GM18870 (cell line): ENCODE measurements around the gene HOXD1.

Source experiments
- ATAC-seq: cut with Tn5 transposase; IDR thresholded peaks from one replicate; pipeline ENCODE4 v1.9.1; 2021; ENCODE audit warnings: moderate library complexity; ENCODE audit not compliant: unreplicated experiment

Gene HOXD1

GRCh38 chr2:176178757-176179295, 9.6 kb upstream of the HOXD1 start:
- ATAC-seq, result no peak

GRCh38 chr2:176181551-176181950, 6.9 kb upstream of the HOXD1 start:
- no peak for ATAC-seq

DNA sequence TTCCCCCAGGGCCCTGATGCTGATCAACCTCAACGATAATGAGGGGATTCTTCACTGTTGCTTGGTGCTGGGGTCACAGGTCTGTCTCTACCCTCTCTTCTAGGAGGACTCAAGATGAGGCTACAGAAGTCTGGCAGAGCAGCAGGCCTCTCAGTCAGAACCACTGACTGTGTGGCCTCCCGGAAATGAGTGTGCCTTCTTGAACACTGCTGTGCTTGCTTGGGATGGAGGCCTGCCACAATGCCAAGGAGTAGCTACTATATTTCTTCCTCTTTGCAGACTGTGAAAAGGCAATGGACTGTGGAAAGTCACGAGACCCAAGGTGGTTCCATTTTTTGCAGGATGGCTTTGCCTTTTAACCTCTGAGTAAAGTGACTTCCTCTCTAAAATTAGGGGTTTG, 5.8 kb upstream of the HOXD1 start:
- no peak for ATAC-seq

DNA sequence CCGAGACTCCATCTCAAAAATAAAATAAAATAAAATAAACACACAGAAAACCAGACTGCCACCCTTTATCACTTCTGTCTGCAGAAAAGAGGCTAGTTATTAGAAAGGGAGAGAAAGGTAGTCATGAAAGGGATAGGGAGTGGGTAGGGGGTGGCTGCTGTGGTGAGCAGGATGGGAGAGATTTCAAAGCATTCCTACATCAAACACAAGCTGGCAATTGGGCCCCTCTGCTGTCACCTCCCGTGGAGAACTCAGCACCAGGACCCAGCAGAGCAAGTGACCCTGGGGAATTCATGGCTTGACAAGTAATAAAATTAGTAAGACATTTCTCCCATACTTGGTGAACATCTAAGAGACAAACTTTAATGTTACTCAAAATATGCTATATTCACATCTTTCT, 3.7 kb upstream of the HOXD1 start:
- no peak for ATAC-seq

DNA sequence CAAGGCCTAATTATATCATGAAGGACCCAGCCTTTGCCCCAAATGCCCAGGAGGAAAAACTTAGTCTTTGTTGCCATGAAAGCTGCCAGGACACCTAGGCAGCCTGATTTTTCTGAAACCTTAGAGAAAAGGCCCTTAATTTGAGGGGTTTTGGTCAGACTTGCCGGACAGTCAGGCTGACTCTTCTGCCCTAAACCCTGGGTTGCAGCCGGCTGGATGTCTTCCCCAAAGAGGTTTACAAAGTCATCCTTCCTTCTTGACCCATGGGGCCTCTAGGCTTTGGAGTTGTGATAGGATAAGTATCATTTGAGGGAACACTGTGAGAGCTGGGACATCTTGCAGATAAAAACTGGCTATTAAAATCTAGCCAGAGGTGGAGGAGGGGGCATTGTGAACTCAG, 2.4 kb upstream of the HOXD1 start:
- no peak for ATAC-seq

DNA sequence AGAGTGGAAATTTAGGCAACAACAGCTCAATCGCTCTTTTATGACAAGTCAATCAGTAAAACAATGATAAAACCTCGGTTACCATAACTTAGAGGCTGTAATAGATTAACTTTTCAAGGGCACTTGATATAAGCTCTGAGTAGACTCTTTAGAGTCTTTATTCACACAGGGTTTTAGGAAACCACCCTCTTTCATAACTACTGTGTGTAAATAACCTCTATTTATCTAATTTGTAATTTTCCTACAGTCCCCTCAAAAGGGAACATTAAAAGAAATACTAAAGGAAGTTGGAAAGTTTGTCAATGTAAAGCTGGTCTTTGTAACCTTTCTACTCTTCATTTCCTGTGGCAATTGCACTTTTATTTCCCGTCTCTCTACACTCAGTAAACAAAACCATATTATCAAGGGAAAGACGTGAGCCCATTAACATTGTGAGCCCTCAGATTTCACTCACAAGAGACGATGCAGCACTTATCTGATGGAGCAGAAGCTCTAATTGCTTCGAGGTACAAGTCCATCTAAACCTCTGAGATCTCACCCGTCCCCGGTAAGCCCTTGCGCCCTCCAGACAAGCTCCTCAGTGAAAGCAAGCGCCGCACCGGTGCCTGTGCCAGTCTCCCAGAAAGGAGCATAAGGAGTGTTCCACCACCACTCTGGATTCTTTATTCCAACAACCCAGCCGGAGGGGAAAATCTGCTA, 1.1 kb upstream of the HOXD1 start:
- no peak for ATAC-seq

DNA sequence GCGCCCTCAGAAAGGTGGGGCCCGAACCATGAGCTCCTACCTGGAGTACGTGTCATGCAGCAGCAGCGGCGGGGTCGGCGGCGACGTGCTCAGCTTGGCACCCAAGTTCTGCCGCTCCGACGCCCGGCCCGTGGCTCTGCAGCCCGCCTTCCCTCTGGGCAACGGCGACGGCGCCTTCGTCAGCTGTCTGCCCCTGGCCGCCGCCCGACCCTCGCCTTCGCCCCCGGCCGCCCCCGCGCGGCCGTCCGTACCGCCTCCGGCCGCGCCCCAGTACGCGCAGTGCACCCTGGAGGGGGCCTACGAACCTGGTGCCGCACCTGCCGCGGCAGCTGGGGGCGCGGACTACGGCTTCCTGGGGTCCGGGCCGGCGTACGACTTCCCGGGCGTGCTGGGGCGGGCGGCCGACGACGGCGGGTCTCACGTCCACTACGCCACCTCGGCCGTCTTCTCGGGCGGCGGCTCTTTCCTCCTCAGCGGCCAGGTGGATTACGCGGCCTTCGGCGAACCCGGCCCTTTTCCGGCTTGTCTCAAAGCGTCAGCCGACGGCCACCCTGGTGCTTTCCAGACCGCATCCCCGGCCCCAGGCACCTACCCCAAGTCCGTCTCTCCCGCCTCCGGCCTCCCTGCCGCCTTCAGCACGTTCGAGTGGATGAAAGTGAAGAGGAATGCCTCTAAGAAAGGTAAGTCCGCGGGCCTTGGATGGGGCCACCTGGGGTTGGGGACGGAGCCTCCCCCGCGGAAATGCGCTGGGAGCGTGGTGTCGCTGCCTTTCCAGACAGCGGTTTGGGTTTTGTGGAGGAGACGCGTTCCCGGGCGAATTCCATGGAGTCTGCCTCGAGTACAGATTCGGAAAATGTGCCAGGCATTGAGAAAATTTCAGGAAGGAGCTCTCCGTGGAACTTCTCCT, 559 bp downstream of the HOXD1 start:
- no peak for ATAC-seq

DNA sequence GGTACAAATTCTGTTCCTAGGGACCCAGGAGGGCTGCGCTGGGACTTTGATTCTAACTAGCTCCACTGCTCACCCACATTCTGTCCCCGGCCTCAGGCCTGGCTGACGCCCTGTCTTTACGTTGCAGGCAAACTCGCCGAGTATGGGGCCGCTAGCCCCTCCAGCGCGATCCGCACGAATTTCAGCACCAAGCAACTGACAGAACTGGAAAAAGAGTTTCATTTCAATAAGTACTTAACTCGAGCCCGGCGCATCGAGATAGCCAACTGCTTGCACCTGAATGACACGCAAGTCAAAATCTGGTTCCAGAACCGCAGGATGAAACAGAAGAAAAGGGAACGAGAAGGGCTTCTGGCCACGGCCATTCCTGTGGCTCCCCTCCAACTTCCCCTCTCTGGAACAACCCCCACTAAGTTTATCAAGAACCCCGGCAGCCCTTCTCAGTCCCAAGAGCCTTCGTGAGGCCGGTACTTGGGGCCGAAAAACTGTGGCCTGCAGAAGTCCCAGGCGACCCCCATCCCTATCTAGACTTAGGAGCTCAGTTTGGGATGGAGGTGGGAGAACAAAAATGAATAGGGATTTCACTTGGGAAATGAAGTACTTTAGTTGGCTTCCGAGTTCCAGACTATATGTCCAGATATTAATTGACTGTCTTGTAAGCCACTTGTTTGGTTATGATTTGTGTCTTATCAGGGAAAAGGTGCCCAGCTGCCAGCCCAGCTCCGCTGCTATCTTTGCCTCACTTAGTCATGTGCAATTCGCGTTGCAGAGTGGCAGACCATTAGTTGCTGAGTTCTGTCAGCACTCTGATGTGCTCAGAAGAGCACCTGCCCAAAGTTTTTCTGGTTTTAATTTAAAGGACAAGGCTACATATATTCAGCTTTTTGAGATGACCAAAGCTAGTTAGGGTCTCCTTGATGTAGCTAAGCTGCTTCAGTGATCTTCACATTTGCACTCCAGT, 1.5 kb downstream of the HOXD1 start:
- no peak for ATAC-seq

GRCh38 chr2:176192351-176192750, 3.9 kb downstream of the HOXD1 start:
- no peak for ATAC-seq

DNA sequence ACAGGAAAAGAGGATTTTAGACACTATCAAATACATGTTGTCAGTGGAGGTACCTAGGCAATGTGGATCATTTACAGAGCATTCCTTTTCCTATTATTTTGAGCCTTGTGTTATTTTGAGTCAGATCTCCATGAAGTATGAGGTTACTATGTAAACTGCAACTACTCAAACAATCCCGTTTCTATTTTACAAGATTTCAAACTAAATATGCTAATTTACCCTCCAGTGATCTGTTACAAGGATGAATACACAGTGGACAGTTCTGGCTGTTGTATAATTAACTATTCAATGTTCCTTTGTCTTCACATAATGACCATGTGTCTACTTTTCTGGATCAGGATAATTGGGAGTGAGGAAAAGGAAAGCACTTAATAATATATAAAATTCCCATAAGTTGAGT, 4.6 kb downstream of the HOXD1 start:
- no peak for ATAC-seq

DNA sequence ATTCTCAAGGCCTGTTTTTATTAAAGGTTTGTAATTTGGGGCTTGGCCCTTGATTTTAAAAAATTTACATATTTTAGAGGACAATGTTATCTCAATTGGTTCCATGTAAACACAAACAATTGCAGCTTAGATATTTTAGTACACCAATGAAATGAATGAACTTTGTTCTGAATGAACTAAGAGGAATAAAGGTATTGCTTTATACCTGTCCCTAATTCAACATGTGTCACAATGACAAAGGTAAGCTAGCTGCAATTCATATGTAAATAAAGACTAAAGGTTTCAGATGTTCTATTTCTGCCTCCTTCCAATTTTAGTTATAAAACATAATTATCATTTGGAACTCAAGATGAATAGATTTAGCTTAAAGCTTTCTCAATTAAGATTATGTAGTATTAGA, 11.4 kb downstream of the HOXD1 start:
- no peak for ATAC-seq

DNA sequence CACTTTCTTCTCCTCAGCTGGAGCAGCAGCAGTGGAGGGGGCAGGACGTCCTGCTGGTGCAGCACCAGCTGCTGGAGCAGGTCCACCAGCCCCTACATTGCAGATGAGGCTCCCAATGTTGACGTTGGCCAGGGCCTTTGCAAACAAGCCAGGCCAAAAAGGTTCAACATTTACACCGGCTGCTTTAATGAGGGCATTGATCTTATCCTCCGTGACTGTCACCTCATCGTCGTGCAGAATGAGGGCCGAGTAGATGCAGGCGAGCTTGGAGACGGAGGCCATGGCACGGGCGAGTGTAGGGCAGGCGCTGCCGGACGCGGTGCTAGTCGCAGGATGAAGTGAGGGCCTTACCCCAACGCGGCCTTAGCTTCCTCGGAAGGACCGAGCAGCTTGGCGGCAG, 12.5 kb downstream of the HOXD1 start:
- ATAC-seq, result no peak

DNA sequence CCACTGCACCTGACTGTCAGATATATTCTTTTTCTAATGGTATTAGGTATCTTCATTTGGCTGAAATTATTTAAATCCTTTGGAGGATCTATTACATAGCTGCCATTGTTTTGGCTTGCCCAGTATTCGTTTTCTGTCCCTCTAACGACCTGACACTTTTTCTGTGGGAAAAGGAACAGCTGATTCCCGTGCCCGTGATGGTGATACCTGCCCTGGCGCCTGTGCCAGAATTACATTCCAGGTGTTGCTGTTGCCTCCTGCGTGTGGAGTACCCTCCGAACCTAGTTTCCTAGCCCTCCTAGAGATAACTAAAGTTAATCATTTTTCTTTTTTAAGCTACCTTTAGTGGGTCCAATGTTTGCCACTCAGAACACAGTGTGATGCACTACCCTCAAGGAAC, 14.0 kb downstream of the HOXD1 start:
- ATAC-seq, result no peak

- no peak for ATAC-seq
Observed at GRCh38 chr2:176205126-176205525, 16.7 kb downstream of the HOXD1 start.

DNA sequence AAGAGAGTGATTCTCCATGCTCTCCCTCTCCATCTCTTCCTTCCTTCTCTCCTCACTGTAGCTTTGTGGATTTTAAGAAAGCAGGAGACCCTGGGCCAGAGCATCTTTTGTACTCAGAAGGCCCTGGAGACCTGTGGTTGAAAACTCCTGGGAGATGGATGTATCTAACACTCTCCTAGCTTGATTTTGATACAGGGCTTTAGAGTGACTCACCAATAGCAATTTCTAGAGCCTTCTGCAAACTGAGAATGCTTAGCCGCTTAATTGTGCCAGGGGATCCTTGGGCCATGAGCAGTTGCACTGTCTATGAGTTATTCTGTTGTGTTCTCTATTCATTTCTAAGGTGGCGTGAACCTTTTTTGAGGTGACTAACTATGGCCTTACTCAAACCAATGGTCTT, 17.7 kb downstream of the HOXD1 start:
- ATAC-seq, result no peak

- no peak for ATAC-seq
Observed at GRCh38 chr2:176206682-176207081, 18.2 kb downstream of the HOXD1 start.

GRCh38 chr2:176211110-176211509, 22.6 kb downstream of the HOXD1 start:
- ATAC-seq, result no peak

DNA sequence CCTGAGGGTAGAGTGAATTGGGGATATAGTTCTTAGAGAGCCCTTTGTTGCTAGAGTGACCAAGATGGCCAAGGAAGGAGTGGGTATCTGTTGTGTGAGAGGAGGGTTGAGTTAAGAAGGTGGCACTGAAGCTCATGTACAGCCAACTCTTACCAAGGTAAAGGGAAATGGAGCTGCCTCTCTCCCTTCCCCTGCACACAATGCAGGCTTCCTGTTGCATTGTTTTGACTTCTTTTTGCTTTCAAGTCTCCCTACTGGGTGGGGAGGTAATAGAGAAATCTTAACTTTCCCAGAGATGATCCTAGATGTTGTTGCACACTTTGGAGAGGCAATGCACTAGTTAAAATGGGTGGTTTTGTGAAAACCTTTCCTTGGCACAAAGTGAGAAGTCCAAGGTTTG, 23.8 kb downstream of the HOXD1 start:
- no peak for ATAC-seq

- ATAC-seq, result no peak
Observed at GRCh38 chr2:176213406-176213805, 24.9 kb downstream of the HOXD1 start.

GRCh38 chr2:176227874-176228273, 39.4 kb downstream of the HOXD1 start:
- ATAC-seq, result no peak

DNA sequence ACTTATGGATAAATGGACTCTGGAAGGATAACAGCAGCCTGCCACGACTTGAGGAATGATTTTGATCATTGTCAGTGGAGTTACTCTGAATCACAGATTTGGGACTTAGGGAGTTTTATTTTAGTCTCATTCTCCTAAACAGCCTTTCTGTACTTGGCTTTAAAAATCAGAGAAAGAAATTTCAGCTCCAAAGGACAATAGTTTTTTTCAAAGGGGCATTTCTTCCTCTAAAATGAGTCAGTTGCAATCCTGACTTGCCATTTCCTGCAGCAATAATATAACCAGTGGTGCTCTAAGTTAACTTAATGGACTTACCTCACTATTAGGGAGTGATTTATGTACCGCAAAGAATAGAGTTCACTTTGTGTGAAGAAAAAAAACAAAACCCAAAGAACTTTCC, 45.7 kb downstream of the HOXD1 start:
- no peak for ATAC-seq
